Measurements from ENCODE around the gene TRAF3IP1.
"Not testable (repeated sequence)": the region's sequence is repeated elsewhere in the genome, so short reads cannot be mapped to it uniquely, and the experiment has no call there.

Gene TRAF3IP1

GRCh38 chr2:238320246-238320647 is at the start of gene TRAF3IP1:
TRAF3IP1 (plus strand) TSS chr2:238320518; CDS start chr2:238320663, 145 bp downstream.
- POLR2A ChIA-PET, result no interaction called here
- TF ChIP-seq, protein P1, sequence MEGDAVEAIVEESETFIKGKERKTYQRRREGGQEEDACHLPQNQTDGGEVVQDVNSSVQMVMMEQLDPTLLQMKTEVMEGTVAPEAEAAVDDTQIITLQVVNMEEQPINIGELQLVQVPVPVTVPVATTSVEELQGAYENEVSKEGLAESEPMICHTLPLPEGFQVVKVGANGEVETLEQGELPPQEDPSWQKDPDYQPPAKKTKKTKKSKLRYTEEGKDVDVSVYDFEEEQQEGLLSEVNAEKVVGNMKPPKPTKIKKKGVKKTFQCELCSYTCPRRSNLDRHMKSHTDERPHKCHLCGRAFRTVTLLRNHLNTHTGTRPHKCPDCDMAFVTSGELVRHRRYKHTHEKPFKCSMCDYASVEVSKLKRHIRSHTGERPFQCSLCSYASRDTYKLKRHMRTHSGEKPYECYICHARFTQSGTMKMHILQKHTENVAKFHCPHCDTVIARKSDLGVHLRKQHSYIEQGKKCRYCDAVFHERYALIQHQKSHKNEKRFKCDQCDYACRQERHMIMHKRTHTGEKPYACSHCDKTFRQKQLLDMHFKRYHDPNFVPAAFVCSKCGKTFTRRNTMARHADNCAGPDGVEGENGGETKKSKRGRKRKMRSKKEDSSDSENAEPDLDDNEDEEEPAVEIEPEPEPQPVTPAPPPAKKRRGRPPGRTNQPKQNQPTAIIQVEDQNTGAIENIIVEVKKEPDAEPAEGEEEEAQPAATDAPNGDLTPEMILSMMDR (IDR thresholded peaks at IDR 0.05; ENCODE audit: insufficient read depth, low read length, missing control alignments), result no peak
- peak; percentile 16 for DNase-seq (ENCODE audit: low read depth, low spot score)
- peak within 1 kb of the TSS; percentile 71 for H3K4me3 ChIP-seq (ENCODE audit: low read depth, low read length)
- CTCF ChIA-PET, result interaction anchor here (1.3 to 1.5 kb wide), 2 partner anchors 37 to 55 kb away, joined by 3 read pairs; no protein-coding TSS in a partner anchor

- ChIA-PET POLR2A (no interaction called here), CTCF (interaction anchor here (1.2 to 14.6 kb wide), 3 partner anchors 7 to 17 kb away, joined by 3 to 148 read pairs (median 3); no protein-coding TSS in a partner anchor)
- H3K4me3 ChIP-seq (ENCODE audit: low read depth, low read length), result no peak overlapping the region
- TF ChIP-seq, protein P1 (IDR thresholded peaks at IDR 0.05; ENCODE audit: insufficient read depth, low read length, missing control alignments), result no peak
- no peak for DNase-seq (ENCODE audit: low read depth, low spot score)
These were observed 49.7 kb upstream of the TRAF3IP1 start for GRCh38 chr2:238270606-238271005.

- ChIA-PET CTCF (interaction anchor here (1.2 to 14.6 kb wide), 2 partner anchors 7 to 15 kb away, joined by 3 to 148 read pairs; no protein-coding TSS in a partner anchor), POLR2A (no interaction called here)
- no peak for DNase-seq (ENCODE audit: low read depth, low spot score)
- no peak overlapping the region for H3K4me3 ChIP-seq (ENCODE audit: low read depth, low read length)
- TF ChIP-seq, protein P1 (IDR thresholded peaks at IDR 0.05; ENCODE audit: insufficient read depth, low read length, missing control alignments), result no peak
These were observed 49.2 kb upstream of the TRAF3IP1 start for GRCh38 chr2:238271061-238271554.

GRCh38 chr2:238271686-238272085 is 48.6 kb upstream of the TRAF3IP1 start:
- CTCF ChIA-PET, result interaction anchor here (1.7 to 14.6 kb wide), 2 partner anchors 8 to 15 kb away, joined by 5 to 148 read pairs; no protein-coding TSS in a partner anchor
- DNase-seq (ENCODE audit: low read depth, low spot score); POLR2A ChIA-PET; H3K4me3 ChIP-seq (ENCODE audit: low read depth, low read length): not testable (repeated sequence)

GRCh38 chr2:238272156-238272555 is 48.2 kb upstream of the TRAF3IP1 start:
- CTCF ChIA-PET, result interaction anchor here (1.4 to 14.6 kb wide), 3 partner anchors 8 to 412 kb away, joined by 4 to 148 read pairs (median 5); no protein-coding TSS in a partner anchor
- H3K4me3 ChIP-seq (ENCODE audit: low read depth, low read length), result no peak overlapping the region
- no peak for DNase-seq (ENCODE audit: low read depth, low spot score)
- POLR2A ChIA-PET, result no interaction called here
- TF ChIP-seq, protein P1 (IDR thresholded peaks at IDR 0.05; ENCODE audit: insufficient read depth, low read length, missing control alignments), result no peak

GRCh38 chr2:238273433-238273832 is 46.9 kb upstream of the TRAF3IP1 start:
- DNase-seq (ENCODE audit: low read depth, low spot score); POLR2A ChIA-PET; H3K4me3 ChIP-seq (ENCODE audit: low read depth, low read length): not testable (repeated sequence)
- CTCF ChIA-PET, result interaction anchor here (1.4 to 14.6 kb wide), 2 partner anchors 10 to 413 kb away, joined by 4 to 148 read pairs; no protein-coding TSS in a partner anchor

GRCh38 chr2:238274152-238274865 is 46.0 kb upstream of the TRAF3IP1 start:
- ChIA-PET CTCF (interaction anchor here (1.0 to 14.6 kb wide), 3 partner anchors 11 to 25 kb away, joined by 3 to 148 read pairs (median 3); no protein-coding TSS in a partner anchor), POLR2A (no interaction called here)
- DNase-seq (ENCODE audit: low read depth, low spot score), result no peak
- TF ChIP-seq, protein P1 (IDR thresholded peaks at IDR 0.05; ENCODE audit: insufficient read depth, low read length, missing control alignments), result no peak
- no peak overlapping the region for H3K4me3 ChIP-seq (ENCODE audit: low read depth, low read length)
